Naive thymus-derived CD4-positive, alpha-beta T cell (primary cell): ENCODE measurements around the gene CEACAM16. TPM values are rescaled to one million over a fixed set of nuclear protein-coding genes. Genes with fewer than 3 reads are reported as not detected.

Source experiments
- ATAC-seq: fragments of 150-1000 bp; cut with Tn5 transposase; 2 replicates; pipeline ENCODE4 v1.10.0; 2021; ENCODE audit warnings: mild to moderate bottlenecking, moderate library complexity
- CTCF ChIA-PET: fragments of 350-600 bp; sonication (Branson Sonifier 250); formaldehyde crosslinking; loops from one replicate; lab custom pipeline; 2021; ENCODE audit warnings: antibody characterized with exemption; lab: Charles Lee
- POLR2A ChIA-PET: fragments of 350-600 bp; sonication (Branson Sonifier 250); formaldehyde crosslinking; loops from one replicate; lab custom pipeline; 2021; ENCODE audit warnings: antibody characterized with exemption, inconsistent platforms; lab: Charles Lee
- DNase-seq, 9 donors: peaks; one replicate each; pipeline versions ENCODE4 v3.0.0 to v3.0.0-alpha.2; 2020 to 2022; ENCODE audit warnings: mixed read lengths in 1 of 9
- H3K27ac ChIP-seq: one replicate; pipeline ENCODE4 v1.7.0; 2013; ENCODE audit warnings: mild to moderate bottlenecking, low read depth, low read length, moderate library complexity
- H3K27me3 ChIP-seq, 2 donors: one replicate each; pipeline ENCODE4 v1.7.0; 2013; ENCODE audit warnings: low read length in 2 of 2, mild to moderate bottlenecking in 2 of 2, moderate library complexity in 2 of 2; ENCODE audit not compliant: control insufficient read depth in 2 of 2, insufficient read depth in 2 of 2
- H3K36me3 ChIP-seq, 3 experiments: 1 replicate in 2 of 3; 2 replicates in 1 of 3; pipeline ENCODE4 v1.7.0; 2013; ENCODE audit warnings: low read length in 3 of 3, mild to moderate bottlenecking in 3 of 3, moderate library complexity in 1 of 3; ENCODE audit not compliant: insufficient read depth in 3 of 3, control insufficient read depth in 2 of 3
- H3K4me1 ChIP-seq, 2 donors: one replicate each; pipeline ENCODE4 v1.7.0; 2013; ENCODE audit warnings: low read length in 2 of 2, mild to moderate bottlenecking in 2 of 2, moderate library complexity in 1 of 2; ENCODE audit not compliant: control insufficient read depth in 2 of 2, insufficient read depth in 2 of 2
- H3K4me3 ChIP-seq: 2 replicates; pipeline ENCODE4 v1.7.0; 2013; ENCODE audit warnings: mild to moderate bottlenecking, low read length
- H3K9me3 ChIP-seq, 3 experiments: 1 replicate in 2 of 3; 2 replicates in 1 of 3; pipeline ENCODE4 v1.7.0; 2013; ENCODE audit warnings: low read length in 3 of 3; ENCODE audit not compliant: control insufficient read depth in 2 of 3
- H3K27ac Mint-ChIP-seq, 9 donors: one replicate each; pipeline ENCODE4 v1.8.0; 2020 to 2022; ENCODE audit warnings: mixed read lengths in 9 of 9, mild to moderate bottlenecking in 8 of 9, moderate library complexity in 5 of 9, inconsistent platforms in 2 of 9
- H3K27me3 Mint-ChIP-seq, 5 donors: one replicate each; pipeline ENCODE4 v1.8.0; 2021 to 2022; ENCODE audit warnings: mixed read lengths in 5 of 5, mild to moderate bottlenecking in 1 of 5
- H3K36me3 Mint-ChIP-seq, 5 donors: one replicate each; pipeline ENCODE4 v1.8.0; 2020 to 2022; ENCODE audit warnings: mixed read lengths in 5 of 5, mild to moderate bottlenecking in 3 of 5, inconsistent platforms in 1 of 5
- H3K4me1 Mint-ChIP-seq, 7 donors: one replicate each; pipeline ENCODE4 v1.8.0; 2020 to 2022; ENCODE audit warnings: mixed read lengths in 7 of 7, mild to moderate bottlenecking in 3 of 7, inconsistent platforms in 1 of 7
- H3K4me3 Mint-ChIP-seq, 10 donors: one replicate each; pipeline ENCODE4 v1.8.0; 2020 to 2022; ENCODE audit warnings: mild to moderate bottlenecking in 10 of 10, mixed read lengths in 10 of 10, moderate library complexity in 6 of 10, inconsistent platforms in 2 of 10
- H3K9me3 Mint-ChIP-seq, 11 donors: one replicate each; pipeline ENCODE4 v1.8.0; 2020 to 2022; ENCODE audit warnings: mixed read lengths in 11 of 11, mild to moderate bottlenecking in 4 of 11, inconsistent platforms in 1 of 11, moderate library complexity in 1 of 11
- intact Hi-C, 2 donors: fragments of 100-400 bp; cut with micrococcal nuclease; formaldehyde crosslinking; loops; one replicate each; pipeline ENCODE4 v1.15.1; 2023
- polyA plus RNA-seq, 2 donors: library from polyadenylated mRNA; unstranded; fragments of 300-500 nt; fragmentation: Illumina TruSeq; gene quantifications; one replicate each; pipeline ENCODE4 v1.2.3, GENCODE V29; 2021
- total RNA-seq, 6 experiments: library from RNA in 5 of 6; stranded (reverse) in 5 of 6; gene quantifications; 1 replicate in 5 of 6; 2 replicates in 1 of 6; pipeline ENCODE4 v1.2.3 and lab custom pipeline; 2021 to 2026

The CEACAM16 gene
- total and polyA plus RNA-seq, 7 experiments from 2014 or later: not detected

DNA sequence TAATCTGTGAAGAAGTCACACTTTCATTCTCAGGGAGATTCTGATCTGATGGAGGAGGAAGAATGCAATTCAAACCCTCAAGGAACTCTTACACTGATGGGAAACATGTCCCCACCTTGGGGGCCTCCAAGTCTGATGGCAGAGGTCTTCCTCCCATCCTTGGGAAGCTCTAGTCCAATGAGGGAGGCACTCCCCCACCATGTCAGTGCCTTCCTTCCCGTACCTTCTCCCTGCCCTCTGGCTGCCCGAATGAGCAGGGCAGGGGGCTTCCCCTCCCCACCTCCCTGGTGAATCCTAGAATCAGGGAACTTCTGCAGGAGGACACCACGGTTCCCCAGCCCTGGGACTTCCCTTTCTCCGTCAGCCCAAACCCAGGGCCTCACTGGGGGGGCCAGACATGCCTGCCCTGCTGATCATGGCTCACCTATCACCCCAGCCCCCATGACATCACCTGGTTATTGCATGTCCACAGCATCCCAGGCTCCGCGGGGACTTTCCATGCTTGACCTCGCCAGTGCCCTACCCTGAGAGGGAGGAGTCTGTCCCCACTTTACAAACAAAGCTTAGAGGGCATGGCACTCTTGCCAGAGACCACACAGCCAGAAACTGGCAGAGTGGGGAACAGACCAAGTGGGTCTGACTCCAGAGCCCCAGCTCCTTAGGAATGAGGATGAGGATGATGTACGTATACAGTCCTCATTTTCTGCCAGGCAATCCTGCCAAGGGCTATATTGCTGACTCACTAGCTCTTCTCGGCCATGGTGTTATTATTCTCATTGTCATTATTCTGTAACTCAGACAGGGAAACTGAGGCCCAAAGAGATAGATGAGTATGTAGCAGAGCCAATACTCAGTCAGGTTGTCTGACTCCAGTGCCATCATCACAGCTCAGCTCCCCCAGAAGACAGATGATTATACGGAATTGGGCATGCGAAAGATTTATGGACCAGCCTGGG lies 39.9 kb downstream of the CEACAM16 start:
- no peak overlapping the region for H3K4me3 Mint-ChIP-seq
- H3K27ac ChIP-seq: no peak overlapping the region
- DNase-seq (no peak), ATAC-seq (peak; percentile 57)
- no peaks in the 10 kb centered on the region for H3K36me3 ChIP-seq
- H3K36me3 Mint-ChIP-seq: no peaks in the 10 kb centered on the region
- H3K4me3 ChIP-seq: no peak overlapping the region
- ChIA-PET CTCF (interaction anchor here (0.5 to 1.6 kb wide), 4 partner anchors 12 to 56 kb away, joined by 3 to 4 read pairs (median 4); no protein-coding TSS in a partner anchor), POLR2A (interaction anchor here (1.0 kb wide), 1 partner anchor 35 kb away, joined by 3 read pairs; no protein-coding TSS in a partner anchor)
- intact Hi-C loops: no loop called here
- no peaks in the 10 kb centered on the region for H3K9me3 Mint-ChIP-seq
- no peaks in the 10 kb centered on the region for H3K4me1 ChIP-seq
- no peaks in the 10 kb centered on the region for H3K9me3 ChIP-seq
- H3K27me3 ChIP-seq: no peaks in the 10 kb centered on the region
- peak overlapping the region in 1 of 9 donors; percentile 21 for H3K27ac Mint-ChIP-seq
- H3K27me3 Mint-ChIP-seq: peaks cover 0 to 11% (median 0%) of the 10 kb centered on the region in 5 donors
- H3K4me1 Mint-ChIP-seq: peaks cover 7 to 31% (median 14%) of the 10 kb centered on the region in 7 donors

DNA sequence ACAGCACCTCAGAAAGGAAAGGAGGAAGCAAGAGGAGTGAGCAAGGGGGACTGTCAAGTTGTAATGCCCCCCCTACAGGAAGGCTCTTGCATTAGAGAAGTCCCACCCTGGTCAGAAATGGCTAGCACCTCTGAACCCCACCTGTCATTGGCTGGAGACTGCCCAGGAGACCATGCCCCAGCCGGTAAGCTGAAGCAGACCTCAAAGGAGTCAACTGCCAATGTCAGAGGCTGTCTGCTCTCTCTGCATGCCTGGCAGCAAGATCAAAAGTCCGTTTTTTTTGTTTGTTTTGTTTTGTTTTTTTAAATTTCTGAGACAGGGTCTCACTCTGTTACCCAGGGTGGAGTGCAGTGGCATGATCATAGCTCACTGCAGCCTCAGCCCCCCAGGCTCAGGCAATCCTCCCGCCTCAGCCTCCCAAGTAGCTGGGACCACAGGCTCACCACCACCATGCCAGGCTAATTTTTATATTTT lies 41.4 kb downstream of the CEACAM16 start:
- Histone ChIP-seq H3K4me1 (no peaks in the 10 kb centered on the region), H3K9me3 (no peaks in the 10 kb centered on the region), H3K27me3 (no peaks in the 10 kb centered on the region), H3K36me3 (no peaks in the 10 kb centered on the region), H3K27ac (no peak overlapping the region), H3K4me3 (no peak overlapping the region)
- intact Hi-C loops: no loop called here
- Mint-ChIP-seq H3K9me3 (no peaks in the 10 kb centered on the region), H3K4me3 (no peak overlapping the region), H3K4me1 (peaks cover 7 to 25% (median 13%) of the 10 kb centered on the region in 7 donors), H3K27me3 (peaks cover 0 to 4% (median 0%) of the 10 kb centered on the region in 5 donors), H3K27ac (peak overlapping the region in 2 of 9 donors; percentile 51 to 71), H3K36me3 (no peaks in the 10 kb centered on the region)
- POLR2A ChIA-PET: no interaction called here
- DNase-seq: no peak
- CTCF ChIA-PET: interaction anchor here (1.6 kb wide), 1 partner anchor 30 kb away, joined by 4 read pairs; no protein-coding TSS in a partner anchor
- no peak for ATAC-seq

DNA sequence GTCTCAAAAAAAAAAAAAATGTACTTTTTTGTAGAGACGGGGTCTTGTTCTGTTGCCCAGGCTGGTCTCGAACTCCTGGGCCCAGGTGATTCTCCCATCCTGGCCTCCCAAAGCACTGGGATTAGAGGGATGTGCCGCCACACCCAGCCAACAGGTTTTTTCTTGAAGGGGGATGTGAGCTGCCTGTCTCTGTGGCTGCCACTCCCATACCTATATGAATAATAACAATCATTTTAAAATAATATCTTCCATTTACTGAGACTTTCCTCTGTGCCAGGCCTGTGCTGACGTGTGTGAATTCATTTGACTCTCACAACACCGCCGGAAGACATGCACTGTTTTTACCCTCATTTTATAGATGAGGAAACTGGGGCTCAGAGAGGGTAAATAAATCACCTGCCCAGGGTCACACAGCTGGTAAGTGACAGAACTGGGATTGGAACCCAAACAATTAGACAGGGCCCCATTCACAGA lies 42.3 kb downstream of the CEACAM16 start:
- no peaks in the 10 kb centered on the region for H3K9me3 Mint-ChIP-seq
- POLR2A ChIA-PET: no interaction called here
- H3K36me3 Mint-ChIP-seq: no peaks in the 10 kb centered on the region
- no peaks in the 10 kb centered on the region for H3K27me3 ChIP-seq
- DNase-seq (no peak), ATAC-seq (no peak)
- peaks cover 7 to 34% (median 14%) of the 10 kb centered on the region in 7 donors for H3K4me1 Mint-ChIP-seq
- H3K27me3 Mint-ChIP-seq: peaks cover 0 to 5% (median 0%) of the 10 kb centered on the region in 5 donors
- no peaks in the 10 kb centered on the region for H3K9me3 ChIP-seq
- H3K27ac Mint-ChIP-seq: peak overlapping the region in 7 of 9 donors; percentile 11 to 76 (median 48)
- intact Hi-C loops: no loop called here
- no peak overlapping the region for H3K4me3 ChIP-seq
- no peaks in the 10 kb centered on the region for H3K36me3 ChIP-seq
- no peaks in the 10 kb centered on the region for H3K4me1 ChIP-seq
- H3K27ac ChIP-seq: no peak overlapping the region
- no peak overlapping the region for H3K4me3 Mint-ChIP-seq
- CTCF ChIA-PET: no interaction called here

DNA sequence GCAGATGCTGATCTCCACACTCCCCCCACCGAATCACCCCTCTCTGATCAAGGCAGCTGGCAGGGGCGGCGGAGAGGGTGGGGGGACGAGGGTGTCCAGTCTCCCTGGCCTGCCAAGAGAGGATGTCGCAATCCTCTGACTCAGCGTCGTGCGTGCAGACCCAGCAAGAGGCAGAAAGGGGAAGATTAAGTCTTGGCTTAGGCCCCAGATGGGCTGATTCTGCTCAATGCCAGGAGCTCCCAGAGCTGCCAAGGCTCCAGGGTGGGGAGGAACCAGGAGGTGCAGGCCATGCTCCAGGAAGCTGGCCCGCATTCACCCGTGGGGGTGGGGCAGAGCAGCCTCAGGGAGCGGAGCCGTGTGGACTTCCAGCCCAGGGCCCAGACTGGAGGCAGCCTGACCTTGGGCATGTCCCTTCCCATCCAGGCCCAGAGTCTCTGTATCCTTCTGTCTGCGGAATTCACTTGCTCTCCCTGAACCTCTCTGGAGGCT lies 42.9 kb downstream of the CEACAM16 start:
- Mint-ChIP-seq H3K9me3 (no peaks in the 10 kb centered on the region), H3K27ac (peak overlapping the region in 5 of 9 donors; percentile 11 to 75 (median 51)), H3K4me1 (peaks cover 7 to 40% (median 17%) of the 10 kb centered on the region in 7 donors), H3K36me3 (no peaks in the 10 kb centered on the region), H3K27me3 (peaks cover 0 to 6% (median 0%) of the 10 kb centered on the region in 5 donors), H3K4me3 (no peak overlapping the region)
- ATAC-seq (peak; percentile 83), DNase-seq (no peak)
- no peak overlapping the region for H3K4me3 ChIP-seq
- no peaks in the 10 kb centered on the region for H3K9me3 ChIP-seq
- no peak overlapping the region for H3K27ac ChIP-seq
- ChIA-PET POLR2A (no interaction called here), CTCF (interaction anchor here (0.6 to 1.5 kb wide), 2 partner anchors 9 to 10 kb away, joined by 4 read pairs; no protein-coding TSS in a partner anchor)
- no peaks in the 10 kb centered on the region for H3K27me3 ChIP-seq
- H3K36me3 ChIP-seq: no peaks in the 10 kb centered on the region
- H3K4me1 ChIP-seq: peaks cover 0 to 2% of the 10 kb centered on the region in 2 donors
- intact Hi-C loops: no loop called here

DNA sequence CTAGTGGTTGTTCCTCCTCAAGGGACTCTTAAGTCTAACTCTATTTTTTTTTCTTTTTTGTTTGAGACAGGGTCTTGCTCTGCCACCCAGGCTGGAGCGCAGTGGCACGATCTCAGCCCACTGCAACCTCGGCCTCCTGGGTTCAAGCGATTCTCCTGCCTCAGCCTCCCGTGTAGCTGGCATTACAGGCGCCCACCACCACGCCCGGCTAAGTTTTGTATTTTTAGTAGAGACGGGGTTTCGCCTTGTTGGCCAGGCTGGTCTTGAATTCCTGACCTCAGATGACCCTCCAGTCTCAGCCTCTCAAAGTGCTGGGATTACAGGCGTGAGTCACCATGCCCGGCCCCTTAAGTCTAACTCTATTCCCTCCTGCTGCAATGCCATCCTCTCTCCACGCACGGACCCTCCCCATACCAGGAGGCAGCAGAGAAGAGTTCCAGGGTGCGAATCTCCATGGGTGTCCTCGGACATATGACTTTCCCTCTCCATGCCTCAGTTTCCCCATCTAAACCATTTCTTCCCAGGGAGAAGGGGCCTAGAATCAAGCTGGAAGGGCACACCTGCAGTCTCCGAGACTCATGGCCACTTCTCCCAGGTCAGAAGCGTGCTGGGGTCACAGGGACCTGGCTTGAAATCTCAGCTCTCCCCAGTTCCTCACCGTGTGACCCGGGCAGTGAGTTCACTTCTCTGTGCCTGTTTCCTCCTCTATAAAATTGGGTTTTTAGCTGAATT lies 43.5 kb downstream of the CEACAM16 start:
- H3K4me1 Mint-ChIP-seq: peaks cover 7 to 42% (median 21%) of the 10 kb centered on the region in 7 donors
- H3K36me3 Mint-ChIP-seq: no peaks in the 10 kb centered on the region
- H3K9me3 Mint-ChIP-seq: no peaks in the 10 kb centered on the region
- H3K9me3 ChIP-seq: no peaks in the 10 kb centered on the region
- peaks cover 0 to 3% (median 0%) of the 10 kb centered on the region in 5 donors for H3K27me3 Mint-ChIP-seq
- no peak overlapping the region for H3K27ac ChIP-seq
- H3K36me3 ChIP-seq: no peaks in the 10 kb centered on the region
- intact Hi-C loops: no loop called here
- H3K27ac Mint-ChIP-seq: peak overlapping the region in 7 of 9 donors; percentile 14 to 76 (median 56)
- ATAC-seq: no peak
- no peak overlapping the region for H3K4me3 Mint-ChIP-seq
- peaks cover 0 to 5% of the 10 kb centered on the region in 2 donors for H3K4me1 ChIP-seq
- H3K4me3 ChIP-seq: no peak overlapping the region
- no peaks in the 10 kb centered on the region for H3K27me3 ChIP-seq
- ChIA-PET CTCF (interaction anchor here (0.6 to 1.5 kb wide), 3 partner anchors 8 to 19 kb away, joined by 3 to 4 read pairs (median 4); no protein-coding TSS in a partner anchor), POLR2A (interaction anchor here (0.6 to 2.0 kb wide), 3 partner anchors 11 to 61 kb away, joined by 3 to 6 read pairs (median 3); no protein-coding TSS in a partner anchor)
- no peak for DNase-seq
